ENCODE measurements around the gene ALDH16A1.

ALDH16A1 gene

GRCh38 chr19:49492573-49493405, 39.8 kb downstream of the ALDH16A1 start:
- no peak overlapping the region for H3K4me3 ChIP-seq (replicated peaks in 1 of 2; ENCODE audit: low read depth in 2 of 2, low read length in 2 of 2)
- DNase-seq (ENCODE audit: low read depth in 2 of 2): peak in 1 of 2 donors; percentile 47
- no peak for TF ChIP-seq CTCF (IDR thresholded peaks at IDR 0.05; ENCODE audit: low read depth, low read length)

GRCh38 chr19:49496574-49497008, 43.6 kb downstream of the ALDH16A1 start:
- H3K4me3 ChIP-seq (replicated peaks in 1 of 2; ENCODE audit: low read depth in 2 of 2, low read length in 2 of 2): peak overlapping the region; percentile 79 to 94
- no peak for DNase-seq (ENCODE audit: low read depth in 2 of 2)
- no peak for TF ChIP-seq CTCF (IDR thresholded peaks at IDR 0.05; ENCODE audit: low read depth, low read length)

GRCh38 chr19:49497047-49497788, 44.2 kb downstream of the ALDH16A1 start:
- peak; percentile 70 to 71 for DNase-seq (ENCODE audit: low read depth in 2 of 2)
- TF ChIP-seq CTCF (IDR thresholded peaks at IDR 0.05; ENCODE audit: low read depth, low read length): no peak
- H3K4me3 ChIP-seq (replicated peaks in 1 of 2; ENCODE audit: low read depth in 2 of 2, low read length in 2 of 2): peak overlapping the region; percentile 79 to 94

- H3K4me3 ChIP-seq (replicated peaks in 1 of 2; ENCODE audit: low read depth in 2 of 2, low read length in 2 of 2): peak overlapping the region; percentile 79 to 94
- no peak for DNase-seq (ENCODE audit: low read depth in 2 of 2)
- TF ChIP-seq CTCF (IDR thresholded peaks at IDR 0.05; ENCODE audit: low read depth, low read length): no peak
These were observed 44.7 kb downstream of the ALDH16A1 start for GRCh38 chr19:49497789-49498103.

- peak overlapping the region in 1 of 2 donors; percentile 3 for H3K4me3 ChIP-seq (replicated peaks in 1 of 2; ENCODE audit: low read depth in 2 of 2, low read length in 2 of 2)
- no peak for TF ChIP-seq CTCF (IDR thresholded peaks at IDR 0.05; ENCODE audit: low read depth, low read length)
- no peak for DNase-seq (ENCODE audit: low read depth in 2 of 2)
These were observed 45.5 kb downstream of the ALDH16A1 start for GRCh38 chr19:49498475-49498874.

- no peak for TF ChIP-seq CTCF (IDR thresholded peaks at IDR 0.05; ENCODE audit: low read depth, low read length)
- no peak for DNase-seq (ENCODE audit: low read depth in 2 of 2)
- no peak overlapping the region for H3K4me3 ChIP-seq (replicated peaks in 1 of 2; ENCODE audit: low read depth in 2 of 2, low read length in 2 of 2)
These were observed 46.1 kb downstream of the ALDH16A1 start for GRCh38 chr19:49499030-49499670.
